SK-N-DZ (cell line): ENCODE data around the gene CIAO2B.

Experiments
- DNase-seq: peaks from one replicate; pipeline ENCODE4 v3.0.0-alpha.2; 2015; ENCODE audit warnings: low spot score

CIAO2B gene

GRCh38 chr16:66888647-66889615, 45.3 kb downstream of the CIAO2B start:
- peak; percentile 54 for DNase-seq

GRCh38 chr16:66886914-66887313, 47.3 kb downstream of the CIAO2B start:
- DNase-seq, result no peak

- DNase-seq, result no peak
These were observed 47.9 kb downstream of the CIAO2B start for GRCh38 chr16:66886321-66886720.

- DNase-seq, result no peak
These were observed 48.7 kb downstream of the CIAO2B start for GRCh38 chr16:66885491-66885890.

GRCh38 chr16:66882702-66883101, 51.5 kb downstream of the CIAO2B start:
- no peak for DNase-seq
